Measurements from ENCODE around the gene EXOC1L.

EXOC1L gene, protein sequence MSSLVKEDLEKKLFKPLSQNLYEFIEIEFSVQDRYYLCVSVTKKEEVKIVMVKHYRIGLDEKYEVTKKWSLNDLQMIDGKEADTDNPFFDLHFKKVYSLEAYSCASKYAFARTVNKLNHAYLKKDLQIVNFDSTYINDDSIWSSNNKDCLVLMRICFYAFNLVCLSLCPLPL

DNA sequence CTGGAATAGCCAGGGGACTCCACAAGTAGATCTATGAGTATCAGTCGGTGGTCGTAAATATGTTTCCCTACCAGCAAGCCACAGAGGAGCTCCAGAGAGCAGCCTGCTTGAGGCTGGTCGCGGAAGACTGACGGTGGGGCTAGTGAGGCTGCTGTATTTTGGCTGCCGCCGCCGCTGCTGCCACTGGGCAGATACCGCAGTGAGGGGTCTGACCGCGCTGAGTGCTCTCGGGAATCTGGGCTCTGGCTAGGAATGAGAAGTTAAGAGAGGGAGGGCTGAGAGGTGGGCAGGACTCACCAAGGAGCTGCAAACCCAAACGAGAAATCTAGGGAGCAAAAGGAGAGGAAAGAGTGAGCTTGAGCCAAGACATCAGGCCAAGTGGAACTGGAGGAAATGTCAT lies at the start of gene EXOC1L:
TSS of gene EXOC1L (plus strand) at position 157 of the 400 bp plus-strand sequence. CDS start at position 394, 237 bp downstream.
- no peak within 1 kb of the TSS for H3K9ac ChIP-seq (ENCODE audit: low read length)
- H3K27ac ChIP-seq (ENCODE audit: low read depth, low read length), result no peak within 1 kb of the TSS
- no peaks in the 10 kb centered on the region for H3K36me3 ChIP-seq (ENCODE audit: control insufficient read depth, insufficient read depth, low read length)
- H3K4me1 ChIP-seq (ENCODE audit: control insufficient read depth, insufficient read depth, low read length), result no peaks in the 10 kb centered on the region
- H3K4me3 ChIP-seq (ENCODE audit: low read length), result no peak within 1 kb of the TSS
- H3K27me3 ChIP-seq (ENCODE audit: control insufficient read depth, insufficient read depth, low read length), result no peaks in the 10 kb centered on the region

DNA sequence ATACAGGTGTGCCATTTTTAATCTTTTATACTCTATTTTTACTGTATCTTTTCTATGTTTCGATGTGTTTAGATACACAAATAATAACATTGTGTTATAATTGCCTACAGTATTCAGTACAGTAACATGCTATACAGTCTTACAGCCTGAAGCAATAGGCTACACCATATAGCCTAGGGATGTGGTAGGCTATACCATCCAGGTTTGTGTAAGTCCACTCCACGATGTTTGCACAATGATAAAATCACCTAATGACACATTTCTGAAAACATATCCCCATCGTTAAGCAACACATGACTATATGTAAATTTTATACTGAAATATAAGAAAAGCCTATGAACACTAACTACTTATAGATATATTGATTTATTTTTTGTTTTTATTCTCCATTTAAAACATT lies 48.9 kb upstream of the EXOC1L start:
- Histone ChIP-seq H3K9ac (ENCODE audit: low read length) (no peak overlapping the region), H3K27me3 (ENCODE audit: control insufficient read depth, insufficient read depth, low read length) (no peaks in the 10 kb centered on the region), H3K27ac (ENCODE audit: low read depth, low read length) (no peak overlapping the region), H3K4me3 (ENCODE audit: low read length) (no peak overlapping the region), H3K4me1 (ENCODE audit: control insufficient read depth, insufficient read depth, low read length) (no peaks in the 10 kb centered on the region), H3K36me3 (ENCODE audit: control insufficient read depth, insufficient read depth, low read length) (no peaks in the 10 kb centered on the region)

DNA sequence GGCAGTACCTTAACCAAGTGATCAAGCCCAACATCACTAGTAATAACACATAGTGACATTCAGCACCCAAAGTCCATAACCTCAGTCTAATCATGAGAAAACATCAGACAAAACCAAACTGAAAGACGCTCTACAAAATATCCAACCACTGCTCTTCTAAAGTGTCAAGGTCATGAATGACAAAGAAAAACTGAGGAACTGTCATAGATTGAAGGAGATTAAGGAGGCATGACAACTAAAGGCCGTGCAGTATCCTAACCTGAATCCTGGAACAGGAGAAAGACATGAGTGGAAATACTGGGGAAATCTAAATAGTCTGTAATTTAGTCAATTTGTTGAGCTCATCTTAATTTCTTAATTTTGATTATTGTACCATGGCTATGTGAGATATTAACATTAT lies 38.2 kb upstream of the EXOC1L start:
- no peak overlapping the region for H3K9ac ChIP-seq (ENCODE audit: low read length)
- no peaks in the 10 kb centered on the region for H3K4me1 ChIP-seq (ENCODE audit: control insufficient read depth, insufficient read depth, low read length)
- no peak overlapping the region for H3K4me3 ChIP-seq (ENCODE audit: low read length)
- no peaks in the 10 kb centered on the region for H3K36me3 ChIP-seq (ENCODE audit: control insufficient read depth, insufficient read depth, low read length)
- H3K27me3 ChIP-seq (ENCODE audit: control insufficient read depth, insufficient read depth, low read length), result no peaks in the 10 kb centered on the region
- H3K27ac ChIP-seq (ENCODE audit: low read depth, low read length), result no peak overlapping the region

DNA sequence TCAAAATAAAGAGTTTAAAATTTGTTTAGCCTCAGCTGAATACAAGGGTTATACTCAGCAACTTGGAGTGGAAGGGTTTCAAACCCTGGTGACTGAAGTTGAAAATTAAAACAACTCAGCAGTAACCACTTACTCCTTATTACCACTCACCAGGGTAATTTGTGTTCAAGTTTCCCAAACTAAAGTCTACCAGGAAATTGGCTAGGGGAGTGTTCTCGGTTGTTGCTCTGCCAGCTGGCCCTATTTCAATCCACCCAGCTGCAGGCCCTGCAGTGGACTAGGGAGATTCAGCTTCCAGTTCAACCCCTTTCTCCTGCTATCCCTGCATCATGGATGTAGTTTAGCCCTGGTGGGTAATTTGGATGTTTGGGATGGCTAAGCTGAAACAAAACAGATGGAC lies 37.8 kb upstream of the EXOC1L start:
- H3K4me3 ChIP-seq (ENCODE audit: low read length), result no peak overlapping the region
- H3K4me1 ChIP-seq (ENCODE audit: control insufficient read depth, insufficient read depth, low read length), result no peaks in the 10 kb centered on the region
- H3K9ac ChIP-seq (ENCODE audit: low read length), result no peak overlapping the region
- H3K27ac ChIP-seq (ENCODE audit: low read depth, low read length), result no peak overlapping the region
- H3K27me3 ChIP-seq (ENCODE audit: control insufficient read depth, insufficient read depth, low read length), result no peaks in the 10 kb centered on the region
- no peaks in the 10 kb centered on the region for H3K36me3 ChIP-seq (ENCODE audit: control insufficient read depth, insufficient read depth, low read length)

DNA sequence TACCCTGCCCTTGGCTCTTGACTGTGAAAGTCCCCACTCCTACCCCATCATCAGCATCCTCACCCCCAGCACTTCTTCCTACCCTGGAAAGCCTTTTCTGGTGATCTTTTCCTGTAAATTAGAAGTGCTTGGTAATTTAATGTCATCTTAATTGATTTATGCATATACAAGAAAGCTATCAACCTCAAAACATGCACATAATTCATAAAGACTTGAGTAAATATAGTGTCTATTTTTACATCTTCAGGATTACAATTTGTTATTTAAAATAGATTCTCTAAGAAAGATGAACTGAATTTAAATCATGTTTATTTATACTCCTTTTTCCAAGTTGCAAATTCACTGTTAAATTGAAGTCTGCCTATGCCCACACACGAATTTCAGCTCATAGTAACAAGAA lies 36.0 kb upstream of the EXOC1L start:
- H3K36me3 ChIP-seq (ENCODE audit: control insufficient read depth, insufficient read depth, low read length), result no peaks in the 10 kb centered on the region
- no peak overlapping the region for H3K4me3 ChIP-seq (ENCODE audit: low read length)
- H3K27ac ChIP-seq (ENCODE audit: low read depth, low read length), result no peak overlapping the region
- H3K9ac ChIP-seq (ENCODE audit: low read length), result no peak overlapping the region
- no peaks in the 10 kb centered on the region for H3K4me1 ChIP-seq (ENCODE audit: control insufficient read depth, insufficient read depth, low read length)
- H3K27me3 ChIP-seq (ENCODE audit: control insufficient read depth, insufficient read depth, low read length), result no peaks in the 10 kb centered on the region

DNA sequence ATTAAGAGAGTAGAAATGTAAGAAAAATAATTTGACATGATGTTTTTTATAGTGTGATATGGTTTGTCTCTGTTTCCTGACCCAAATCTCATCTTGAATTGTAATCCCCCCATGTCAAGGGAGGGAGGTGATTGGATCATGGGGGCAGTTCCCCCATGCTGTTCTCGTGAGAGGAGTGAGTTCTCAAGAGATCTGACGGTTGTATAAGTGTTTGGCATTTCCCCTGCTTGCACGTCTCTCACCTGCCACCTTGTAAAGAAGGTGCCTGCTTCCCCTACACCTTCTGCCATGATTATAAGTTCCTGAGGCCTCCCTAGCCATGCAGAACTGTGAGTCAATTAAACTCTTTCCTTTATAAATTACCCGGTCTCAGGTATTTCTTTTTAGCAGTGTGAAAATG lies 34.8 kb upstream of the EXOC1L start:
- Histone ChIP-seq H3K27me3 (ENCODE audit: control insufficient read depth, insufficient read depth, low read length) (no peaks in the 10 kb centered on the region), H3K4me3 (ENCODE audit: low read length) (no peak overlapping the region)

DNA sequence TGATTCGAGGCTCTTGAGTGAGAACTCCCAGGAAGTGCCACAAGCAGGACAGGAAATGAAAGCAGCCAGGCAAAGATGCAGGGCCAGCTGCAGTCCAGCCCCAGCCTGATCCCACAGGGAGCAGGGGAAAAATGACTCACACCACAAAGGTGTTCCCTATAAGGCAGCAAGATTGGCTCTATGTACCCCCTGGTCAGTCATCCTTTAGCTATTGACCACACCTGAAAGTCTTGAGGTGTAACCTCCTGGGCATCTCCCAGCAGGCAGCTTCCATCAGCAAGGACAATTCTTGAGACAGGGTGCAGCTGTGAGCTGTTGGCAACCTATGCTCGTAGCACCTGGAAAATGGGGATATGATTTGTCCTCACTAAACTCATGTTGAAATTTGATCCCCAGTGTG lies 27.9 kb upstream of the EXOC1L start:
- no peaks in the 10 kb centered on the region for H3K36me3 ChIP-seq (ENCODE audit: control insufficient read depth, insufficient read depth, low read length)
- H3K9ac ChIP-seq (ENCODE audit: low read length), result no peak overlapping the region
- no peak overlapping the region for H3K27ac ChIP-seq (ENCODE audit: low read depth, low read length)
- H3K4me1 ChIP-seq (ENCODE audit: control insufficient read depth, insufficient read depth, low read length), result no peaks in the 10 kb centered on the region
- H3K4me3 ChIP-seq (ENCODE audit: low read length), result no peak overlapping the region
- H3K27me3 ChIP-seq (ENCODE audit: control insufficient read depth, insufficient read depth, low read length), result no peaks in the 10 kb centered on the region

More for the DNA sequence above, 34.8 kb upstream of the EXOC1L start:
- Histone ChIP-seq H3K4me1 (ENCODE audit: control insufficient read depth, insufficient read depth, low read length) (no peaks in the 10 kb centered on the region), H3K36me3 (ENCODE audit: control insufficient read depth, insufficient read depth, low read length) (no peaks in the 10 kb centered on the region), H3K27ac (ENCODE audit: low read depth, low read length) (no peak overlapping the region), H3K9ac (ENCODE audit: low read length) (no peak overlapping the region)

DNA sequence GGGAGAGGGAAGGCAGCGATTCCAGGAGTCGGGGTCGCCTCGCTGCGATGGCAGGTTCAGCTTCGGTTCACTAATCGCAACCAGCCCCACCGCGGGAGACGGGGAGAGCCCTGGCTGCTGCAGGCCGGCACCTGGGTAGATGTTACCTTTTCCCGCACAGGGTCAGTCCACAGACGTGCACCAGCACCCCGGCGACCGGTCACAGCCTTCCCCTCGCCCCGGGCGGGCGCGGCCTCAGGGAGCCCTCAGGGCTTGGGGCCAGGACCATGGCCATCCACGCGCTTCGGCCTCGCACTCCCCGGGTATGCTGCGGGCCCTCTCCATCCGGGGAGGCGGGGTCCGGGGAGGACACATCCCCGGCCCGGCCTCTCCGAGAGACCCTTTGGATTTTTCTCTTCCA lies 26.1 kb upstream of the EXOC1L start:
- H3K9ac ChIP-seq (ENCODE audit: low read length), result no peak overlapping the region
- H3K27ac ChIP-seq (ENCODE audit: low read depth, low read length), result no peak overlapping the region
- H3K4me1 ChIP-seq (ENCODE audit: control insufficient read depth, insufficient read depth, low read length), result no peaks in the 10 kb centered on the region
- no peaks in the 10 kb centered on the region for H3K27me3 ChIP-seq (ENCODE audit: control insufficient read depth, insufficient read depth, low read length)
- no peak overlapping the region for H3K4me3 ChIP-seq (ENCODE audit: low read length)
- H3K36me3 ChIP-seq (ENCODE audit: control insufficient read depth, insufficient read depth, low read length), result no peaks in the 10 kb centered on the region

DNA sequence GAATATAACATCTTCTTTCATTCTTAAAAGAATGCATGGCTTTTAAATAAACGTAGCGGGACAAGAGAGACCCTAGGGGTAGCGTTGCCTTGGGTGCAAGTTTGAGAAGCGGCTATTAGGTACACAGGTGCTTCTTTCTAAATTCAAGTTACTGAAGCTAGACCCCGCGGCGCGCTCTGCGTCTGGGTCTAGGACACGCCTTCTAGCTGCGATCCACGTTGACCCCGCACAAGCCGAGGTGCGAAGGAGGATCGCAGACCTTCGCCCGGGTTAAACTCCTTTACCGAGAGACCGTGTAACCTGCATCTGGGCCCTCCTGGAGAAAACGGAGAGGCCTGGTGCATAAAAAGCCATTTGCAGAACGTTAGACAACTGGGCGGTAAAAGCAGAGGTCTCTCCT lies 25.5 kb upstream of the EXOC1L start:
- no peak overlapping the region for H3K27ac ChIP-seq (ENCODE audit: low read depth, low read length)
- no peaks in the 10 kb centered on the region for H3K27me3 ChIP-seq (ENCODE audit: control insufficient read depth, insufficient read depth, low read length)

DNA sequence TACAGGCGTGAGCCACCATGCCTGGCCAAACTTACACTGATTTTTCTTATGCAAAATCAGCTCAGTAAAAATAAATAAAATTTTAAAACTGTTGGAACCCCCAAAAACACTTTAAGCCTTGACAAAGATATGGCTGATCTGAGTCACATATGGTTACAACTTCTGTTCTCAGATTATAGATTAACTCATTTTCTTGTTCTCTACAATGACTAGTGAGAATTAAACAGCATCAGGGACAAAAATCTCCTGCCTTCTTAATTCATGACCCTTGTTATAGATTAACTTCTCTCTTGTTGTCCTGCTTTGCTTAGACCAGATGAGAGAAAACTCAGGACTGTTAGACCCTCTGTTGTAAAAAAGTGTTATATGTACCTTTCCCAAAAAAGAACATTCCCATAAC lies 24.2 kb upstream of the EXOC1L start:
- Histone ChIP-seq H3K4me1 (ENCODE audit: control insufficient read depth, insufficient read depth, low read length) (no peaks in the 10 kb centered on the region), H3K4me3 (ENCODE audit: low read length) (no peak overlapping the region), H3K27me3 (ENCODE audit: control insufficient read depth, insufficient read depth, low read length) (no peaks in the 10 kb centered on the region), H3K9ac (ENCODE audit: low read length) (no peak overlapping the region), H3K27ac (ENCODE audit: low read depth, low read length) (no peak overlapping the region), H3K36me3 (ENCODE audit: control insufficient read depth, insufficient read depth, low read length) (no peaks in the 10 kb centered on the region)

More for the DNA sequence above, 25.5 kb upstream of the EXOC1L start:
- Histone ChIP-seq H3K4me1 (ENCODE audit: control insufficient read depth, insufficient read depth, low read length) (no peaks in the 10 kb centered on the region), H3K4me3 (ENCODE audit: low read length) (no peak overlapping the region), H3K9ac (ENCODE audit: low read length) (no peak overlapping the region), H3K36me3 (ENCODE audit: control insufficient read depth, insufficient read depth, low read length) (no peaks in the 10 kb centered on the region)

DNA sequence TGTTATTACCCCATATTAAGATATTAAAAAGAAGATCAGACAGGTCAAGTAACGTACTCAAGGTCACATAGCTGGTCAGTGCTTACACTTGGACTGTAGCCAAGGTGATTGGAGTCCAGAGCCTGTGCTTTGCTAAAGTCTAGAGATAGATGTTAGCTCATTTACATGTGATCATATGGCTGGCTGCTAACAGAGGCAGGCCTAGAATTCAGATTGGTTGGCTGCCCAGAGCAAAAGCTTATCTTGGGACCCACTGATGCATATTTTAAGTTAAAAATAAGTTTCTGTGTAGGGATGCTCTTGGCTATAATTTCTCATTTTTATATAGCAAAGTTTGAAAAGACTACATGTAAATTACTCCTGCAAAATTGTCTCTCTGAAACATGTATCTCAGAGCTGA lies 18.1 kb upstream of the EXOC1L start:
- no peak overlapping the region for H3K27ac ChIP-seq (ENCODE audit: low read depth, low read length)
- H3K9ac ChIP-seq (ENCODE audit: low read length), result no peak overlapping the region
- no peaks in the 10 kb centered on the region for H3K27me3 ChIP-seq (ENCODE audit: control insufficient read depth, insufficient read depth, low read length)
- H3K4me1 ChIP-seq (ENCODE audit: control insufficient read depth, insufficient read depth, low read length), result no peaks in the 10 kb centered on the region
- H3K36me3 ChIP-seq (ENCODE audit: control insufficient read depth, insufficient read depth, low read length), result no peaks in the 10 kb centered on the region
- H3K4me3 ChIP-seq (ENCODE audit: low read length), result no peak overlapping the region

DNA sequence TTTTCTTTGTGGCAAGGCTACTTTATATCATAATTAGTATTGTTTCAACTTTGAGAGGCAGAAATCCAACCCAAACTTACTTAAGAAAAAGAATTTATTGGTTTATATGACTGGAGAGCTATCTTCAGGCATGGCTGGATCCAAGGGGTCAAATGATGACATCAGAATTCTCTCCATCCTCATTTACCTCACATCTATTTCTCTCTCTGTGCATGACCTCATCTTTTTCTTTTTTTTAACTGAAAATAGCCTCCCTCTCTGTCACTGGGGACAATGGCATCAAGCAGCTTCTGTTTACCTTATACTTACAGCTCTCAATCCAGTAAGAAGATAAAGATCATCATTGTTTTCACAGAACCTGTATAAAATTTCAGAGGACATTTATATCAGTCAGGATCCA lies 12.0 kb upstream of the EXOC1L start:
- H3K27ac ChIP-seq (ENCODE audit: low read depth, low read length), result no peak overlapping the region
- no peaks in the 10 kb centered on the region for H3K27me3 ChIP-seq (ENCODE audit: control insufficient read depth, insufficient read depth, low read length)
- H3K9ac ChIP-seq (ENCODE audit: low read length), result no peak overlapping the region
- no peaks in the 10 kb centered on the region for H3K4me1 ChIP-seq (ENCODE audit: control insufficient read depth, insufficient read depth, low read length)
- no peak overlapping the region for H3K4me3 ChIP-seq (ENCODE audit: low read length)
- no peaks in the 10 kb centered on the region for H3K36me3 ChIP-seq (ENCODE audit: control insufficient read depth, insufficient read depth, low read length)

DNA sequence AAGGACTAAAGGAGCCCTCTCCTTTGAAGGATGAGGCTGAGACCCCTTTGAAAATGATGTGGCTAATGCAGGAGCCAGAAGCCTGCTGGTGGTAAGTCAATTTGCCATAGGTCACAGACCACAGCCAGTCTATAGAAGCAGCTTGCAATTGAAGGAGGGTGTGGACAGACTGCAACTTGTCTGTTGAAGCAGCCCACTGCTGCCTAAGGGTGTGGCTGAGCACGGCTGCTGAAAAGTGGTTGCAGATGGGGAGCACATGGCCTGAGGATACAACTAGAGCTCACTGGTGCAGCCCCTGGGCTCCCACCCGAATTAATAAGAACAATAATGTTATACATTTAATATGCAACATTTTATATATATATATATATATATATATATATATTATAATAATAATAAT lies 11.4 kb upstream of the EXOC1L start:
- no peak overlapping the region for H3K9ac ChIP-seq (ENCODE audit: low read length)
- H3K27me3 ChIP-seq (ENCODE audit: control insufficient read depth, insufficient read depth, low read length), result no peaks in the 10 kb centered on the region
- H3K4me1 ChIP-seq (ENCODE audit: control insufficient read depth, insufficient read depth, low read length), result no peaks in the 10 kb centered on the region
- no peak overlapping the region for H3K27ac ChIP-seq (ENCODE audit: low read depth, low read length)
- H3K36me3 ChIP-seq (ENCODE audit: control insufficient read depth, insufficient read depth, low read length), result no peaks in the 10 kb centered on the region
- H3K4me3 ChIP-seq (ENCODE audit: low read length), result no peak overlapping the region

Measured in rectal smooth muscle tissue (tissue), 1 donor.